ENCODE measurements around the gene RASIP1. TPM values are rescaled to one million over a fixed set of nuclear protein-coding genes. Genes with fewer than 3 reads are reported as not detected.

Gene RASIP1
- total RNA-seq, 2 donors from 2014 or later, result 11.6 to 12.3 TPM

- DNase-seq (ENCODE audit: low spot score) (no peak), ATAC-seq (ENCODE audit: insufficient number of reproducible peaks, low FRiP score, low read depth) (no peak)
- Histone ChIP-seq H3K36me3 (no peaks in the 10 kb centered on the region), H3K4me1 (ENCODE audit: control insufficient read depth in 1 of 2, low read depth in 2 of 2) (peaks cover 5 to 17% of the 10 kb centered on the region in 2 donors), H3K27me3 (replicated peaks; ENCODE audit: insufficient read depth) (no peaks in the 10 kb centered on the region), H3K27ac (no peak overlapping the region), H3K9me3 (no peaks in the 10 kb centered on the region), H3K4me3 (no peak overlapping the region)
- no peak for TF ChIP-seq CTCF (IDR thresholded peaks at IDR 0.05)
Observed at GRCh38 chr19:48737360-48737998, 2.9 kb downstream of the RASIP1 start.

GRCh38 chr19:48735031-48735615 is 5.3 kb downstream of the RASIP1 start:
- Histone ChIP-seq H3K4me3 (no peak overlapping the region), H3K9me3 (no peaks in the 10 kb centered on the region), H3K27ac (no peak overlapping the region), H3K4me1 (ENCODE audit: control insufficient read depth in 1 of 2, low read depth in 2 of 2) (peaks cover 5 to 17% of the 10 kb centered on the region in 2 donors), H3K27me3 (replicated peaks; ENCODE audit: insufficient read depth) (no peaks in the 10 kb centered on the region), H3K36me3 (no peaks in the 10 kb centered on the region)
- no peak for ATAC-seq (ENCODE audit: insufficient number of reproducible peaks, low FRiP score, low read depth)
- TF ChIP-seq CTCF (IDR thresholded peaks at IDR 0.05), result no peak
- no peak for DNase-seq (ENCODE audit: low spot score)

DNA sequence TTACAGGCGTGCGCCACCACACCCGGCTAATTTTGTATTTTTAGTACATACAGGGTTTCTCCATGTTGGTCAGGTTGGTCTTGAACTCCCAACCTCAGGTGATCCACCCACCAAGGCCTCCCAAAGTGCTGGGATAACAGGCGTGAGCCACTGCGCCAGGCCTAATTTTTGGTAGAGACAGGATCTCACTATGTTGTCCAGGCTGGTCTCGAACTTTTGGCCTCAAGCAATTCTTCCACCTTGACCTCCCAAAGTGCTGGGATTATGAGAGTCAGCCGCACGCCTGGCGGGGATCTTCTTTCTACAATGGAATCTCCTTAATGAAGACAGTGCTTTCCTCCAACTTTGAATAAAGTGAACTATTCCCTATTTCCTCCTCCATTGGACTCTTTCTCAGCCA is 5.8 kb downstream of the RASIP1 start:
- DNase-seq (ENCODE audit: low spot score) (no peak), ATAC-seq (ENCODE audit: insufficient number of reproducible peaks, low FRiP score, low read depth) (no peak)
- Histone ChIP-seq H3K27me3 (replicated peaks; ENCODE audit: insufficient read depth) (no peaks in the 10 kb centered on the region), H3K4me3 (no peak overlapping the region), H3K9me3 (no peaks in the 10 kb centered on the region), H3K4me1 (ENCODE audit: control insufficient read depth in 1 of 2, low read depth in 2 of 2) (peaks cover 5 to 13% of the 10 kb centered on the region in 2 donors), H3K27ac (no peak overlapping the region), H3K36me3 (no peaks in the 10 kb centered on the region)
- TF ChIP-seq CTCF (IDR thresholded peaks at IDR 0.05), result no peak

GRCh38 chr19:48731452-48731851 is 9.0 kb downstream of the RASIP1 start:
- no peak for ATAC-seq (ENCODE audit: insufficient number of reproducible peaks, low FRiP score, low read depth)
- Histone ChIP-seq H3K36me3 (no peaks in the 10 kb centered on the region), H3K4me1 (ENCODE audit: control insufficient read depth in 1 of 2, low read depth in 2 of 2) (no peaks in the 10 kb centered on the region)

More at GRCh38 chr19:48731452-48731851, 9.0 kb downstream of the RASIP1 start:
- TF ChIP-seq CTCF (IDR thresholded peaks at IDR 0.05), result no peak
- Histone ChIP-seq H3K9me3 (no peaks in the 10 kb centered on the region), H3K27me3 (replicated peaks; ENCODE audit: insufficient read depth) (no peaks in the 10 kb centered on the region), H3K4me3 (no peak overlapping the region), H3K27ac (no peak overlapping the region)
- no peak for DNase-seq (ENCODE audit: low spot score)
